CD14-positive monocyte (primary cell): Measurements from ENCODE around the gene STX18. TPM values are rescaled to one million over a fixed set of nuclear protein-coding genes. Genes with fewer than 3 reads are reported as not detected.

ENCODE experiments used
- DNase-seq, 3 donors: peaks; one replicate each; pipeline ENCODE4 v3.0.0-alpha.2; 2011 to 2022
- H2AFZ ChIP-seq: 2 replicates; pipeline ENCODE4 v1.6.0; 2012; ENCODE audit warnings: mild to moderate bottlenecking, low read depth, low read length, inconsistent platforms; ENCODE audit not compliant: insufficient read depth, poor library complexity, severe bottlenecking
- H3K27ac ChIP-seq, 2 donors: 1 replicate in 1 of 2; 2 replicates in 1 of 2; pipeline ENCODE4 v1.5.1; 2012 to 2013; ENCODE audit warnings: low read length in 2 of 2, control low read depth in 1 of 2, inconsistent platforms in 1 of 2, low read depth in 1 of 2, mild to moderate bottlenecking in 1 of 2
- H3K27me3 ChIP-seq, 2 donors: one replicate each; pipeline versions ENCODE4 v1.6.0 to v1.6.1; 2011 to 2013; ENCODE audit warnings: low read length in 2 of 2; ENCODE audit not compliant: control insufficient read depth in 2 of 2, insufficient read depth in 2 of 2
- H3K36me3 ChIP-seq, 2 donors: replicated peaks in 1 of 2; 1 replicate in 1 of 2; 2 replicates in 1 of 2; pipeline versions ENCODE4 v1.5.1 to v1.6.1; 2012 to 2013; ENCODE audit warnings: low read length in 2 of 2, control low read depth in 1 of 2, inconsistent platforms in 1 of 2, mild to moderate bottlenecking in 1 of 2; ENCODE audit not compliant: insufficient read depth in 2 of 2, control insufficient read depth in 1 of 2
- H3K4me1 ChIP-seq, 2 donors: 1 replicate in 1 of 2; 2 replicates in 1 of 2; pipeline versions ENCODE4 v1.5.1 to v1.6.1; 2012 to 2013; ENCODE audit warnings: low read length in 2 of 2, control low read depth in 1 of 2, inconsistent platforms in 1 of 2, mild to moderate bottlenecking in 1 of 2, moderate library complexity in 1 of 2; ENCODE audit not compliant: insufficient read depth in 2 of 2, control insufficient read depth in 1 of 2
- H3K4me2 ChIP-seq: replicated peaks from 2 replicates; pipeline ENCODE3; 2012; ENCODE audit warnings: low read length, moderate library complexity, mild to moderate bottlenecking; ENCODE audit not compliant: poor library complexity, severe bottlenecking; ENCODE audit errors: extremely low read depth
- H3K4me3 ChIP-seq, 3 experiments: fragments of 200-600 bp in 1 of 3; sonication (generic) in 1 of 3; replicated peaks in 1 of 3; 1 replicate in 2 of 3; 2 replicates in 1 of 3; pipeline ENCODE4 v1.5.1; 2011 to 2013; ENCODE audit warnings: low read length in 3 of 3, mild to moderate bottlenecking in 3 of 3, control low read depth in 2 of 3, low read depth in 2 of 3, inconsistent platforms in 1 of 3, moderate library complexity in 1 of 3
- H3K79me2 ChIP-seq: 2 replicates; pipeline ENCODE4 v1.6.0; 2012; ENCODE audit warnings: mild to moderate bottlenecking, control low read depth, inconsistent platforms, low read length, moderate library complexity; ENCODE audit not compliant: insufficient read depth
- H3K9ac ChIP-seq: 2 replicates; pipeline ENCODE4 v1.6.0; 2017; ENCODE audit warnings: low read length, mild to moderate bottlenecking; ENCODE audit not compliant: insufficient read depth, poor library complexity, severe bottlenecking
- H3K9me3 ChIP-seq, 2 donors: replicated peaks in 1 of 2; 1 replicate in 1 of 2; 2 replicates in 1 of 2; pipeline versions ENCODE4 v1.5.1 to v1.6.1; 2012 to 2013; ENCODE audit warnings: low read length in 2 of 2, control low read depth in 1 of 2; ENCODE audit not compliant: control insufficient read depth in 1 of 2, insufficient read depth in 1 of 2
- H4K20me1 ChIP-seq: 2 replicates; pipeline ENCODE4 v1.6.0; 2012; ENCODE audit warnings: mild to moderate bottlenecking, low read length, control low read depth, moderate library complexity; ENCODE audit not compliant: insufficient read depth
- H3K27ac Mint-ChIP-seq, 7 donors: one replicate each; pipeline ENCODE4 v1.8.0; 2020; ENCODE audit warnings: mild to moderate bottlenecking in 7 of 7, mixed read lengths in 7 of 7, moderate library complexity in 6 of 7, inconsistent platforms in 2 of 7
- H3K27me3 Mint-ChIP-seq, 3 donors: one replicate each; pipeline ENCODE4 v1.8.0; 2021 to 2022; ENCODE audit warnings: low read depth in 3 of 3, mild to moderate bottlenecking in 3 of 3, mixed read lengths in 3 of 3, moderate library complexity in 3 of 3, inconsistent platforms in 1 of 3
- H3K36me3 Mint-ChIP-seq, 2 donors: one replicate each; pipeline ENCODE4 v1.8.0; 2020; ENCODE audit warnings: mixed read lengths in 2 of 2, inconsistent platforms in 1 of 2, mild to moderate bottlenecking in 1 of 2
- H3K4me1 Mint-ChIP-seq: one replicate; pipeline ENCODE4 v1.8.0; 2020; ENCODE audit warnings: mild to moderate bottlenecking, mixed read lengths
- H3K4me3 Mint-ChIP-seq, 2 donors: one replicate each; pipeline ENCODE4 v1.8.0; 2020; ENCODE audit warnings: mild to moderate bottlenecking in 2 of 2, mixed read lengths in 2 of 2, moderate library complexity in 1 of 2
- H3K9me3 Mint-ChIP-seq, 7 donors: one replicate each; pipeline ENCODE4 v1.8.0; 2020 to 2022; ENCODE audit warnings: mixed read lengths in 7 of 7, mild to moderate bottlenecking in 6 of 7, moderate library complexity in 6 of 7, inconsistent platforms in 2 of 7
- CTCF ChIP-seq: fragments of 200-600 bp; IDR thresholded peaks from one replicate; pipeline ENCODE4 v1.8.0; 2022; ENCODE audit warnings: antibody characterized with exemption, mild to moderate bottlenecking
- WGBS: methylation state at CpG from one replicate; pipeline ENCODE4 v1.1.5; 2013; ENCODE audit warnings: missing lambda C conversion rate; ENCODE audit not compliant: insufficient coverage; 5-methylcytosine and 5-hydroxymethylcytosine counted together
- intact Hi-C, 2 donors: fragments of 100-400 bp; cut with micrococcal nuclease; formaldehyde crosslinking; loops; one replicate each; pipeline versions ENCODE4 v1.15.0 to v1.15.1; 2023
- polyA plus RNA-seq, 3 donors: library from polyadenylated mRNA; depleted of rRNA in 1 of 3; unstranded in 2 of 3; stranded (reverse) in 1 of 3; fragments of 300-500 nt in 2 of 3; fragments of >200 nt in 1 of 3; fragmentation: Illumina TruSeq in 2 of 3; gene quantifications; 1 replicate in 2 of 3; 2 replicates in 1 of 3; pipeline ENCODE4 v1.2.3, GENCODE V29; 2012 to 2021

The STX18 gene
- polyA plus RNA-seq, 3 donors: 19.0 to 24.1 (median 19.6) TPM

DNA sequence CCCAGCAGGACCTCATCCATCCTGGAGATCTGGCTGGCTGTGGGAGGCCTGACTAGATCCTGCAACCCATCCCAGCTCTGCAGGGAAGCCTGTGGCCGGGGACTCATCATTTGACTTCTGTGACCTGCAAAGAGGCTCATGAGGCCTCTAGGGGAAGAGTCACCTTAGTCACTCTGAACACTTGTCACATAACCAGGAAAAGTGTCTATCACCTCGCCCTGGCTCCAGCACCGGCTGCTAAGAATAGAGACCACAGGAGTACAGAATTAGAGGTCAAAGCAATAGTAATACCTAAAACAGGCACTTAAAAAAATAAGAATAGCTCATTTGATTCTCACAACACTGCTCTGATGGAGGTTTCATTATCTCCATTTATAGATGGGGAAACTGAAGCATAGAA lies 158.8 kb downstream of the STX18 start:
- Histone ChIP-seq H3K36me3 (no peaks in the 10 kb centered on the region), H3K9ac (no peak overlapping the region), H3K4me2 (no peak overlapping the region), H4K20me1 (no peaks in the 10 kb centered on the region), H3K79me2 (no peaks in the 10 kb centered on the region), H3K27ac (no peak overlapping the region), H3K4me3 (no peak overlapping the region), H3K4me1 (no peaks in the 10 kb centered on the region), H3K9me3 (no peaks in the 10 kb centered on the region), H3K27me3 (peaks cover 22 to 36% of the 10 kb centered on the region in 2 donors), H2AFZ (no peak overlapping the region)
- H3K4me1 Mint-ChIP-seq: peaks cover under 1% of the 10 kb centered on the region
- peaks cover 50 to 64% (median 62%) of the 10 kb centered on the region in 3 donors for H3K27me3 Mint-ChIP-seq
- H3K4me3 Mint-ChIP-seq: no peak overlapping the region
- H3K9me3 Mint-ChIP-seq: peaks cover 0 to 6% (median 0%) of the 10 kb centered on the region in 7 donors
- intact Hi-C loops: no loop called here
- DNase-seq: no peak
- no peak overlapping the region for H3K27ac Mint-ChIP-seq
- TF ChIP-seq CTCF: no peak
- H3K36me3 Mint-ChIP-seq: no peaks in the 10 kb centered on the region
- no CpG with 5 or more reads among the region's 3 CpGs for WGBS

DNA sequence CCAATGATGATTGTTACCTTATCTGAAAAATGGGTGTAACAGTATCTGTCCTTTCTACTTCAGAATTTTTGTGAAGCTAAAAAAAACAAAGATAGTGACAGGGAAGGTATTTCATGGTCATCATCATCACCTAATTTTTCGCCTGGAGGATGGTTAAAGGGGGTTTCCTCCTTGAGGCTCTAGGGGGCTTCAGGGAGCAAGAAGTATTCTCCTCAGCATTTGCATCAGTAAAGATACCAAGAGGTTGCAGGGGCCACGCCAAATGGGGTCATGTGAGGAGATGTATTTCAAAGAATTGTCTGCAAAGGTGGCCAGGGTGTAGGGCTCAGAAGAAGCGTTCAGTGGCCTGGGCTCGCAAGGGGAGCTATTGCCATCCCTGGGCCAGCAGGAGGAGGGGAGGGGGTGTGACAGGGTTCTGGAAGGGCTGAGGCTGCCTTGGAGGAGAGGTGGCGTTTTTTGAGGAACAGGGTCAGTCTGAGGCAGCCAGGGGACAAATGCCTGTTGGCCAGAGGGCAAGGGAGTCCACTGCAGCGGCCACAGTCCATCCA lies 162.2 kb downstream of the STX18 start:
- Histone ChIP-seq H2AFZ (no peak overlapping the region), H3K27me3 (peaks cover 6 to 9% of the 10 kb centered on the region in 2 donors), H3K4me1 (no peaks in the 10 kb centered on the region), H3K4me2 (no peak overlapping the region), H3K36me3 (no peaks in the 10 kb centered on the region), H3K9me3 (peaks cover 0 to 3% of the 10 kb centered on the region in 2 donors), H4K20me1 (no peaks in the 10 kb centered on the region), H3K27ac (no peak overlapping the region), H3K4me3 (no peak overlapping the region), H3K79me2 (no peaks in the 10 kb centered on the region), H3K9ac (no peak overlapping the region)
- H3K9me3 Mint-ChIP-seq: peaks cover 0 to 6% (median 3%) of the 10 kb centered on the region in 7 donors
- TF ChIP-seq CTCF: no peak
- H3K27ac Mint-ChIP-seq: peak overlapping the region in 1 of 7 donors; percentile 22
- H3K27me3 Mint-ChIP-seq: peaks cover 34 to 41% (median 36%) of the 10 kb centered on the region in 3 donors
- H3K36me3 Mint-ChIP-seq: no peaks in the 10 kb centered on the region
- DNase-seq: no peak
- 65% methylated on average over 5 of the region's 6 CpGs for WGBS
- H3K4me3 Mint-ChIP-seq: no peak overlapping the region
- intact Hi-C loops: no loop called here
- H3K4me1 Mint-ChIP-seq: no peaks in the 10 kb centered on the region
